Transverse colon (tissue), 4 donors: ENCODE data around the gene NPIPA3.
"Not testable (repeated sequence)": the region's sequence is repeated elsewhere in the genome, so short reads cannot be mapped to it uniquely, and the experiment has no call there.

Experiments
- CTCF ChIP-seq, 5 experiments: fragments of 200-600 bp in 3 of 5; fragments of 450-650 bp in 2 of 5; sonication (generic) in 3 of 5; IDR thresholded peaks; 1 replicate in 2 of 5; 2 replicates in 3 of 5; pipeline ENCODE4 v1.5.1; 2016 to 2017; ENCODE audit warnings: antibody characterized with exemption in 5 of 5, inconsistent platforms in 3 of 5, mild to moderate bottlenecking in 2 of 5, moderate library complexity in 1 of 5
- POLR2A ChIP-seq: fragments of 450-650 bp; IDR thresholded peaks from one replicate; pipeline ENCODE4 v1.6.1; 2016; ENCODE audit warnings: antibody characterized with exemption, mild to moderate bottlenecking, moderate library complexity
- POLR2AphosphoS5 ChIP-seq, 3 donors: sonication (generic); formaldehyde crosslinking; IDR thresholded peaks; one replicate each; pipeline ENCODE4 v1.6.1; 2016; ENCODE audit warnings: antibody characterized with exemption in 3 of 3

GRCh38 chr16:14703156-14704011 lies at the start of gene NPIPA3:
- TF ChIP-seq CTCF (IDR thresholded peaks at IDR 0.05); POLR2A; POLR2AphosphoS5 (IDR thresholded peaks at IDR 0.05): not testable (repeated sequence)
